Transverse colon (tissue), 3 donors: ENCODE data around the gene ZBBX.
"Not testable (repeated sequence)": the region's sequence is repeated elsewhere in the genome, so short reads cannot be mapped to it uniquely, and the experiment has no call there.

Experiments used
- POLR2A ChIP-seq: fragments of 450-650 bp; IDR thresholded peaks from one replicate; pipeline ENCODE4 v1.6.1; 2016; ENCODE audit warnings: antibody characterized with exemption, mild to moderate bottlenecking, moderate library complexity
- TF ChIP-seq, protein P1 (sequence below), 5 experiments: fragments of 200-600 bp in 3 of 5; fragments of 450-650 bp in 2 of 5; sonication (generic) in 3 of 5; IDR thresholded peaks; 1 replicate in 2 of 5; 2 replicates in 3 of 5; pipeline ENCODE4 v1.5.1; 2016 to 2017; ENCODE audit warnings: antibody characterized with exemption in 5 of 5, inconsistent platforms in 3 of 5, mild to moderate bottlenecking in 2 of 5, moderate library complexity in 1 of 5

DNA sequence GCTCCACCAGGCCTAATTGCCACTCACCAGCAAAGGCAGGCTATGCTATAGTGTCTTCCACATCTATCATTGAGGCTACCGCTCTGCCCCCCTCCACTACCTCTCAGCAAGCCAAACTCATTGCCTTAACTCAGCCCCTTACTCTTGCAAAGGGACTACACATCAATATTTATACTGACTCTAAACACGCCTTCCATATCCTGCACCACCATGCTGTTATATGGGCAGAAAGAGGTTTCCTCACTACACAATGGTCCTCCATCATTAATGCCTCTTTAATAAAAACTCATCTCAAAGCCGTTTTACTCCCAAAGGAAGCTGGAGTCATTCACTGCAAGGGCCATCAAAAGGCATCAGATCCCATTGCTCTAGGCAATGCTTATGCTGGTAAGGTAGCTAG is 46.9 kb upstream of the ZBBX start:
- TF ChIP-seq, protein P1, sequence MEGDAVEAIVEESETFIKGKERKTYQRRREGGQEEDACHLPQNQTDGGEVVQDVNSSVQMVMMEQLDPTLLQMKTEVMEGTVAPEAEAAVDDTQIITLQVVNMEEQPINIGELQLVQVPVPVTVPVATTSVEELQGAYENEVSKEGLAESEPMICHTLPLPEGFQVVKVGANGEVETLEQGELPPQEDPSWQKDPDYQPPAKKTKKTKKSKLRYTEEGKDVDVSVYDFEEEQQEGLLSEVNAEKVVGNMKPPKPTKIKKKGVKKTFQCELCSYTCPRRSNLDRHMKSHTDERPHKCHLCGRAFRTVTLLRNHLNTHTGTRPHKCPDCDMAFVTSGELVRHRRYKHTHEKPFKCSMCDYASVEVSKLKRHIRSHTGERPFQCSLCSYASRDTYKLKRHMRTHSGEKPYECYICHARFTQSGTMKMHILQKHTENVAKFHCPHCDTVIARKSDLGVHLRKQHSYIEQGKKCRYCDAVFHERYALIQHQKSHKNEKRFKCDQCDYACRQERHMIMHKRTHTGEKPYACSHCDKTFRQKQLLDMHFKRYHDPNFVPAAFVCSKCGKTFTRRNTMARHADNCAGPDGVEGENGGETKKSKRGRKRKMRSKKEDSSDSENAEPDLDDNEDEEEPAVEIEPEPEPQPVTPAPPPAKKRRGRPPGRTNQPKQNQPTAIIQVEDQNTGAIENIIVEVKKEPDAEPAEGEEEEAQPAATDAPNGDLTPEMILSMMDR (IDR thresholded peaks at IDR 0.05) = not testable (repeated sequence)
- TF ChIP-seq POLR2A = not testable (repeated sequence)
